CD14-positive monocyte (primary cell): ENCODE data around the gene TTC23. TPM values are rescaled to one million over a fixed set of nuclear protein-coding genes. Genes with fewer than 3 reads are reported as not detected.

Experiments
- DNase-seq, 3 donors: peaks; one replicate each; pipeline ENCODE4 v3.0.0-alpha.2; 2011 to 2022
- H2AFZ ChIP-seq: 2 replicates; pipeline ENCODE4 v1.6.0; 2012; ENCODE audit warnings: mild to moderate bottlenecking, low read depth, low read length, inconsistent platforms; ENCODE audit not compliant: insufficient read depth, poor library complexity, severe bottlenecking
- H3K27ac ChIP-seq, 2 donors: 1 replicate in 1 of 2; 2 replicates in 1 of 2; pipeline ENCODE4 v1.5.1; 2012 to 2013; ENCODE audit warnings: low read length in 2 of 2, control low read depth in 1 of 2, inconsistent platforms in 1 of 2, low read depth in 1 of 2, mild to moderate bottlenecking in 1 of 2
- H3K27me3 ChIP-seq, 2 donors: one replicate each; pipeline versions ENCODE4 v1.6.0 to v1.6.1; 2011 to 2013; ENCODE audit warnings: low read length in 2 of 2; ENCODE audit not compliant: control insufficient read depth in 2 of 2, insufficient read depth in 2 of 2
- H3K36me3 ChIP-seq, 2 donors: replicated peaks in 1 of 2; 1 replicate in 1 of 2; 2 replicates in 1 of 2; pipeline versions ENCODE4 v1.5.1 to v1.6.1; 2012 to 2013; ENCODE audit warnings: low read length in 2 of 2, control low read depth in 1 of 2, inconsistent platforms in 1 of 2, mild to moderate bottlenecking in 1 of 2; ENCODE audit not compliant: insufficient read depth in 2 of 2, control insufficient read depth in 1 of 2
- H3K4me1 ChIP-seq, 2 donors: 1 replicate in 1 of 2; 2 replicates in 1 of 2; pipeline versions ENCODE4 v1.5.1 to v1.6.1; 2012 to 2013; ENCODE audit warnings: low read length in 2 of 2, control low read depth in 1 of 2, inconsistent platforms in 1 of 2, mild to moderate bottlenecking in 1 of 2, moderate library complexity in 1 of 2; ENCODE audit not compliant: insufficient read depth in 2 of 2, control insufficient read depth in 1 of 2
- H3K4me2 ChIP-seq: replicated peaks from 2 replicates; pipeline ENCODE3; 2012; ENCODE audit warnings: low read length, moderate library complexity, mild to moderate bottlenecking; ENCODE audit not compliant: poor library complexity, severe bottlenecking; ENCODE audit errors: extremely low read depth
- H3K4me3 ChIP-seq, 3 experiments: fragments of 200-600 bp in 1 of 3; sonication (generic) in 1 of 3; replicated peaks in 1 of 3; 1 replicate in 2 of 3; 2 replicates in 1 of 3; pipeline ENCODE4 v1.5.1; 2011 to 2013; ENCODE audit warnings: low read length in 3 of 3, mild to moderate bottlenecking in 3 of 3, control low read depth in 2 of 3, low read depth in 2 of 3, inconsistent platforms in 1 of 3, moderate library complexity in 1 of 3
- H3K79me2 ChIP-seq: 2 replicates; pipeline ENCODE4 v1.6.0; 2012; ENCODE audit warnings: mild to moderate bottlenecking, control low read depth, inconsistent platforms, low read length, moderate library complexity; ENCODE audit not compliant: insufficient read depth
- H3K9ac ChIP-seq: 2 replicates; pipeline ENCODE4 v1.6.0; 2017; ENCODE audit warnings: low read length, mild to moderate bottlenecking; ENCODE audit not compliant: insufficient read depth, poor library complexity, severe bottlenecking
- H3K9me3 ChIP-seq, 2 donors: replicated peaks in 1 of 2; 1 replicate in 1 of 2; 2 replicates in 1 of 2; pipeline versions ENCODE4 v1.5.1 to v1.6.1; 2012 to 2013; ENCODE audit warnings: low read length in 2 of 2, control low read depth in 1 of 2; ENCODE audit not compliant: control insufficient read depth in 1 of 2, insufficient read depth in 1 of 2
- H4K20me1 ChIP-seq: 2 replicates; pipeline ENCODE4 v1.6.0; 2012; ENCODE audit warnings: mild to moderate bottlenecking, low read length, control low read depth, moderate library complexity; ENCODE audit not compliant: insufficient read depth
- H3K27ac Mint-ChIP-seq, 7 donors: one replicate each; pipeline ENCODE4 v1.8.0; 2020; ENCODE audit warnings: mild to moderate bottlenecking in 7 of 7, mixed read lengths in 7 of 7, moderate library complexity in 6 of 7, inconsistent platforms in 2 of 7
- H3K27me3 Mint-ChIP-seq, 3 donors: one replicate each; pipeline ENCODE4 v1.8.0; 2021 to 2022; ENCODE audit warnings: low read depth in 3 of 3, mild to moderate bottlenecking in 3 of 3, mixed read lengths in 3 of 3, moderate library complexity in 3 of 3, inconsistent platforms in 1 of 3
- H3K36me3 Mint-ChIP-seq, 2 donors: one replicate each; pipeline ENCODE4 v1.8.0; 2020; ENCODE audit warnings: mixed read lengths in 2 of 2, inconsistent platforms in 1 of 2, mild to moderate bottlenecking in 1 of 2
- H3K4me1 Mint-ChIP-seq: one replicate; pipeline ENCODE4 v1.8.0; 2020; ENCODE audit warnings: mild to moderate bottlenecking, mixed read lengths
- H3K4me3 Mint-ChIP-seq, 2 donors: one replicate each; pipeline ENCODE4 v1.8.0; 2020; ENCODE audit warnings: mild to moderate bottlenecking in 2 of 2, mixed read lengths in 2 of 2, moderate library complexity in 1 of 2
- H3K9me3 Mint-ChIP-seq, 7 donors: one replicate each; pipeline ENCODE4 v1.8.0; 2020 to 2022; ENCODE audit warnings: mixed read lengths in 7 of 7, mild to moderate bottlenecking in 6 of 7, moderate library complexity in 6 of 7, inconsistent platforms in 2 of 7
- WGBS: methylation state at CpG from one replicate; pipeline ENCODE4 v1.1.5; 2013; ENCODE audit warnings: missing lambda C conversion rate; ENCODE audit not compliant: insufficient coverage; 5-methylcytosine and 5-hydroxymethylcytosine counted together
- intact Hi-C, 2 donors: fragments of 100-400 bp; cut with micrococcal nuclease; formaldehyde crosslinking; loops; one replicate each; pipeline versions ENCODE4 v1.15.0 to v1.15.1; 2023
- polyA plus RNA-seq, 3 donors: library from polyadenylated mRNA; depleted of rRNA in 1 of 3; unstranded in 2 of 3; stranded (reverse) in 1 of 3; fragments of 300-500 nt in 2 of 3; fragments of >200 nt in 1 of 3; fragmentation: Illumina TruSeq in 2 of 3; gene quantifications; 1 replicate in 2 of 3; 2 replicates in 1 of 3; pipeline ENCODE4 v1.2.3, GENCODE V29; 2012 to 2021
- TF ChIP-seq, protein P1 (sequence below): fragments of 200-600 bp; IDR thresholded peaks from one replicate; pipeline ENCODE4 v1.8.0; 2022; ENCODE audit warnings: antibody characterized with exemption, mild to moderate bottlenecking

TTC23 gene
- polyA plus RNA-seq, 3 donors, result 0.51 to 0.55 TPM; not detected in 1

DNA sequence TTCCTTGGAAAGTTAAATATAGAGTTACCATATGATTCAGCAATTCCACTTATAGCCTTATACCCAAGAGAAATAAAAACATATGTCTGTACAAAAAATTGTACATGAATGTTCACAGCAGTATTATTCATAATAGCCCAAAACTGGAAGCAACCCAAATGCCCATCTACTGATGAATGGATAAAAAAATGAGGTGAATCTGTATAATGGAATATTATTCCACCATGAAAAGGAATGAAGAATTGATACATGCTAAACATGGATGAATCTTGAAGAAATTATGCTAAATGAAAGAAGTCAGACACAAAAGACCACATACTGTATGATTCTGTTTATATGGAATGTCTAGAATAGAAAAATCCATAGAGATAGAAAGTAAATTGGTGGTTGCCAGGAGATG, 61.4 kb downstream of the TTC23 start:
- no peak overlapping the region for H3K27ac ChIP-seq
- H3K9ac ChIP-seq, result no peak overlapping the region
- H3K36me3 ChIP-seq, result no peaks in the 10 kb centered on the region
- Mint-ChIP-seq H3K9me3 (peaks cover 0 to 11% (median 0%) of the 10 kb centered on the region in 7 donors), H3K4me3 (no peak overlapping the region), H3K4me1 (no peaks in the 10 kb centered on the region), H3K27me3 (no peaks in the 10 kb centered on the region), H3K36me3 (peaks cover 0 to 4% of the 10 kb centered on the region in 2 donors), H3K27ac (no peak overlapping the region)
- no peaks in the 10 kb centered on the region for H3K79me2 ChIP-seq
- H3K27me3 ChIP-seq, result no peaks in the 10 kb centered on the region
- DNase-seq, result no peak
- H3K4me1 ChIP-seq, result no peaks in the 10 kb centered on the region
- no peak overlapping the region for H2AFZ ChIP-seq
- TF ChIP-seq, protein P1, sequence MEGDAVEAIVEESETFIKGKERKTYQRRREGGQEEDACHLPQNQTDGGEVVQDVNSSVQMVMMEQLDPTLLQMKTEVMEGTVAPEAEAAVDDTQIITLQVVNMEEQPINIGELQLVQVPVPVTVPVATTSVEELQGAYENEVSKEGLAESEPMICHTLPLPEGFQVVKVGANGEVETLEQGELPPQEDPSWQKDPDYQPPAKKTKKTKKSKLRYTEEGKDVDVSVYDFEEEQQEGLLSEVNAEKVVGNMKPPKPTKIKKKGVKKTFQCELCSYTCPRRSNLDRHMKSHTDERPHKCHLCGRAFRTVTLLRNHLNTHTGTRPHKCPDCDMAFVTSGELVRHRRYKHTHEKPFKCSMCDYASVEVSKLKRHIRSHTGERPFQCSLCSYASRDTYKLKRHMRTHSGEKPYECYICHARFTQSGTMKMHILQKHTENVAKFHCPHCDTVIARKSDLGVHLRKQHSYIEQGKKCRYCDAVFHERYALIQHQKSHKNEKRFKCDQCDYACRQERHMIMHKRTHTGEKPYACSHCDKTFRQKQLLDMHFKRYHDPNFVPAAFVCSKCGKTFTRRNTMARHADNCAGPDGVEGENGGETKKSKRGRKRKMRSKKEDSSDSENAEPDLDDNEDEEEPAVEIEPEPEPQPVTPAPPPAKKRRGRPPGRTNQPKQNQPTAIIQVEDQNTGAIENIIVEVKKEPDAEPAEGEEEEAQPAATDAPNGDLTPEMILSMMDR, result no peak
- H3K9me3 ChIP-seq, result peaks cover 0 to 7% of the 10 kb centered on the region in 2 donors
- intact Hi-C loops, result no loop called here
- H4K20me1 ChIP-seq, result no peaks in the 10 kb centered on the region
- no peak overlapping the region for H3K4me2 ChIP-seq
- H3K4me3 ChIP-seq, result no peak overlapping the region

DNA sequence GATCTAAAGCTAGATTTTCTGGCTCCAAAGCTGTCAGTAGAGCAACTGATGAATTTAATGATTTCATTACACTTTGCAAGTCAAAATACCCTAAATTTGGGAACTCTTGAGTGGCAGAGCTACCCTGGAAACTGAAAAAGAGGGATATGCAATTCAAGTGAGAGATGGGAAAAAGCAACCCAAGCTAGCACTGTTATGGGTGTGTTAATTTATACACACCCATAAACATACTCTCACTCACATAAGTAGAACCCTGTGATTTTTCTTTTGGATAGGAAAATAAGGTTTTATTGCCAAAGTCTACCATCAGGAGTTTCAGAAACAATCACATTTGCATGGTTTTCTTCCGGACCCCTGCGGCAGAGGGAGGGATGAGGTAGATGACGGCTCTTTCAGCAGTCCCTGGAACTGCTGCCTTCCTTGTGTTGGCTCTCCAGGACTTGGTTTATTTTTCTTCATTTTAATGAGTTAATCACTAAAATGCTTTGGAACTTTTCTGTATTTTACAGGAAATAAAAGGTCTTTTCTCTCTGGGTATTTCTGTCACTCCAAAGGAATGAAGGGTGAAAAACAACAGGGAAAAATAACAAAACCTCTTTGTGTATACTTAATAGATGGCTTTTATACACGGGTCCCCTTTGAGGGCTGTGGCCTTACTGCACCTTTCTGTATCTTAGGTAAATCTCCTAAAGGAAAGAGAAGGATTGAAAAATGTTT, 63.8 kb downstream of the TTC23 start:
- Histone ChIP-seq H3K4me1 (no peaks in the 10 kb centered on the region), H4K20me1 (no peaks in the 10 kb centered on the region), H3K9ac (no peak overlapping the region), H3K9me3 (no peaks in the 10 kb centered on the region), H3K4me2 (no peak overlapping the region), H2AFZ (no peak overlapping the region), H3K27ac (no peak overlapping the region), H3K4me3 (no peak overlapping the region), H3K36me3 (no peaks in the 10 kb centered on the region), H3K79me2 (no peaks in the 10 kb centered on the region), H3K27me3 (no peaks in the 10 kb centered on the region)
- Mint-ChIP-seq H3K27ac (no peak overlapping the region), H3K4me1 (peaks cover 7% of the 10 kb centered on the region), H3K36me3 (no peaks in the 10 kb centered on the region), H3K9me3 (no peaks in the 10 kb centered on the region), H3K4me3 (no peak overlapping the region), H3K27me3 (no peaks in the 10 kb centered on the region)
- WGBS, result 100% methylated on average over 1 of the region's 4 CpGs
- TF ChIP-seq, protein P1, result no peak
- intact Hi-C loops, result no loop called here
- DNase-seq, result no peak
